ENCODE data around the gene RBFOX2. TPM values are rescaled to one million over a fixed set of nuclear protein-coding genes. Genes with fewer than 3 reads are reported as not detected.

The RBFOX2 gene
- total and polyA plus RNA-seq, 2 of the 13 experiments (the other 11 are each of a cell fraction or from before 2014, with no cell fraction given), result 37.3 to 40.4 TPM

- TF ChIP-seq KIAA2018 (CRISPR knock-in tag; IDR thresholded peaks at IDR 0.05; ENCODE audit: borderline replicate concordance) (no peak), SOX5 (CRISPR knock-in tag; IDR thresholded peaks at IDR 0.05; ENCODE audit: borderline replicate concordance) (no peak), CSRNP2 (CRISPR knock-in tag; conservative IDR thresholded peaks at IDR 0.05; ENCODE audit: low read depth) (no peak), KDM4B (CRISPR knock-in tag; IDR thresholded peaks at IDR 0.05) (no peak), FOXM1 (CRISPR knock-in tag; IDR thresholded peaks at IDR 0.05) (no peak), KLF6 (CRISPR knock-in tag; IDR thresholded peaks at IDR 0.05) (0 out of 2 replicates have a peak, but pooled peaks have one; percentile 19), SNAPC2 (CRISPR knock-in tag; IDR thresholded peaks at IDR 0.05) (no peak), ZNF282 (IDR thresholded peaks at IDR 0.05; ENCODE audit: partially characterized antibody) (no peak), ZNF770 (CRISPR knock-in tag; IDR thresholded peaks at IDR 0.05) (no peak), ZFYVE20 (CRISPR knock-in tag; IDR thresholded peaks at IDR 0.05; ENCODE audit: borderline replicate concordance, low read depth) (no peak), KLF9 (CRISPR knock-in tag; IDR thresholded peaks at IDR 0.05; ENCODE audit: low read depth) (no peak), SNAI1 (CRISPR knock-in tag; IDR thresholded peaks at IDR 0.05; ENCODE audit: borderline replicate concordance) (no peak), ZGPAT (CRISPR knock-in tag; IDR thresholded peaks at IDR 0.05) (peak; percentile 51), ZNF839 (CRISPR knock-in tag; IDR thresholded peaks at IDR 0.05; ENCODE audit: borderline replicate concordance) (no peak), ZNF605 (CRISPR knock-in tag; IDR thresholded peaks at IDR 0.05) (no peak), ATF3 (CRISPR knock-in tag; IDR thresholded peaks at IDR 0.05) (no peak)
Observed at GRCh38 chr22:35914665-35915476, 113.8 kb downstream of the RBFOX2 start (continued).
